DMS79 (cell line): ENCODE data around the gene TPGS1.

ENCODE experiments used
- DNase-seq: peaks from one replicate; lab custom pipeline; 2025; lab: John Stamatoyannopoulos, UW

Gene TPGS1, protein sequence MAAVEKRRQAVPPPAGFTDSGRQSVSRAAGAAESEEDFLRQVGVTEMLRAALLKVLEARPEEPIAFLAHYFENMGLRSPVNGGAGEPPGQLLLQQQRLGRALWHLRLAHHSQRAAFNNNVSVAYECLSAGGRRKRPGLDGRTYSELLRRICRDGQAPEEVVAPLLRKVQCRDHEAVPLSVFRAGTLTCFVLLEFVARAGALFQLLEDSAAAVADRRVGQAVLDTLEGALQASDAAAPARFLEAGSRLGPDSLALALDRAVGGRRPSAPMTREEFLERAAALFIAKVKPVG

DNA sequence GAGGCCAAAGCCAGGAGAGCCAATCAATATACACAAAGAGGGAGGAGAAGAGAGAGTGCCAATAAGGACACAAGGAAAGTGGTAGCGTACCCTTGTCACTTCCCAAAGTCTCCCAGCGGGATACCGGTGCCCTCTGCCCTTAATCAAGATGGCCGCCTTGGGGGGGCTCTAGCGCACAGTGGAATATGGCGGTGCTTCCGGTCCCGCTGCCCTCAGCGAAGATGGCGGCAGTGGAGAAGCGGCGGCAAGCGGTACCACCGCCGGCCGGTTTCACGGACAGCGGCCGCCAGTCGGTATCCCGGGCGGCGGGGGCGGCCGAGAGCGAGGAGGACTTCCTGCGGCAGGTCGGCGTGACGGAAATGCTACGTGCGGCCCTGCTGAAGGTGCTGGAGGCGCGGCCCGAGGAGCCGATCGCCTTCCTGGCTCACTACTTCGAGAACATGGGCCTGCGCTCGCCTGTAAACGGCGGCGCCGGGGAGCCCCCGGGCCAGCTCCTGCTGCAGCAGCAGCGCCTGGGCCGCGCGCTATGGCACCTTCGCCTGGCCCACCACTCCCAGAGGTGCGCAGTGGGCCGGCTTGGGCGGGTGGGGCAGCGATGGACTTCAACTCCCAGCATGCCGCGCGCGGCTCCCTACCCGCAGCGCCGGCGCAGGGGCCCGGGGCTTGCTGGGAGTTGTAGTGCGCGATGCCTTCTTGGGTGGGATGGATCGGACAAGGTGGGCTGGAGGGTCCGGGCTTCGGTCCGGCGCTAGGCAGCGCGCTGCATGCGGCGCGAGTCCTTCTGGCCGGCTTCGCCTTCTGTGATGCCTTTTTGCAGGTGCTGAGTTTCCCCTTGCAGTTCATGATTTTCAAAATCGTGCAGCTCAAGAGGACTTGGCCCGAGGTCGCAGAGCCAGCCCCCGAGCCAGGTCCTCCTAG is at the start of gene TPGS1:
Gene TPGS1, plus strand, starts transcription at position 212 of the 918 bp plus-strand sequence. Its CDS starts 10 bp downstream, at position 222.
- peak; percentile 55 for DNase-seq

DNA sequence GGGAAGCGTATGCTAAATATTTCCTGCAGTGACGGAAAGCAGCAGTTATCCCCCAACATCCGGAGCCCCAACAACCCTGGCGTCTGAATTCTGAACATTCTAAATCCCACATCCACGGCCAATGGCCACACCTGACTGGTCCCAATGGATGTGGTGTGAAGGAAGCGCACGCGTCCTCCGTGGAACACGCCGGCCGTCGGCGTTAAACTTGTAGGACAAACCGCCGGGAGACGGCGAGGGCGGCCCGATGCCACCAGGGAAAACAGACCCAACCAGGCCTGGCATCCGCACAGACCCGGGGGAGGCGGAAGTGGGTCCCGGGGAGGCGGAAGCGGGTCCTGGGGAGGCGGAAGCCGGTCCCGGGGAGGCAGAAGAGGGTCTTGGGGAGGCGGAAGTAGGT is 49.7 kb upstream of the TPGS1 start:
- no peak for DNase-seq

DNA sequence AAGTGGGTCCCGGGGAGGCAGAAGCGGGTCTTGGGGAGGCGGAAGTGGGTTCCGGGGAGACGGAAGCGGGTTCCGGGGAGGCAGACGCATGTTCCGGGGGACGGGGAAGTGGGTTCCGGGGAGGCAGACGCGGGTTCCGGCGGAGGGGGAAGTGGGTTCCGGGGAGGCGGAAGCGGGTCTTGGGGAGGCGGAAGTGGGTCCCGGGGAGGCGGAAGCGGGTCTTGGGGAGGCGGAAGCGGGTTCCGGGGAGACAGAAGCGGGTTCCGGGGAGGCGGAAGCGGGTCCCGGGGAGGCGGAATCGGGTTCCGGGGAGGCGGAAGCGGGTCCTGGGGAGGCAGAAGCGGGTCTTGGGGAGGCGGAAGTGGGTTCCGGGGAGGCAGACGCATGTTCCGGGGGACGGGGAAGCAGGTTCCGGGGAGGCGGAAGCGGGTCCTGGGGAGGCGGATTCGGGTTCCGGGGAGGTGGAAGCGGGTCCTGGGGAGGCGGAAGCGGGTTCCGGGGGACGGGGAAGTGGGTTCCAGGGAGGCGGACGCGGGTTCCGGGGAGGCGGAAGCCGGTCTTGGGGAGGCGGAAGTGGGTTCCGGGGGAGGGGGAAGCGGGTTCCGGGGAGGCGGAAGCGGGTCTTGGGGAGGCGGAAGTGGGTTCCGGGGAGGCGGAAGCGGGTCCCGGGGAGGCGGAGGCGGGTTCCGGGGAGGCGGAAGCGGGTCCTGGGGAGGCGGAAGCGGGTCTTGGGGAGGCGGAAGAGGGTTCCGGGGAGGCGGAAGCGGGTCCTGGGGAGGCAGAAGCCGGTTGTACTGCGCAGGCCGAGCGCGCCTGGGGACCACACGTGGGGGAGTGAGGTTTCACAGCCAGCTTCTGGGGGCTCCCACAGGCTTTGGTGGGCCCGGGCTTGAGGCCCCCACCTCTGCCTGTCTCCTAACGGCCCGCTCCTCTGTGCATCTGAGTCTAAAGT is 48.9 kb upstream of the TPGS1 start:
- DNase-seq = no peak

DNA sequence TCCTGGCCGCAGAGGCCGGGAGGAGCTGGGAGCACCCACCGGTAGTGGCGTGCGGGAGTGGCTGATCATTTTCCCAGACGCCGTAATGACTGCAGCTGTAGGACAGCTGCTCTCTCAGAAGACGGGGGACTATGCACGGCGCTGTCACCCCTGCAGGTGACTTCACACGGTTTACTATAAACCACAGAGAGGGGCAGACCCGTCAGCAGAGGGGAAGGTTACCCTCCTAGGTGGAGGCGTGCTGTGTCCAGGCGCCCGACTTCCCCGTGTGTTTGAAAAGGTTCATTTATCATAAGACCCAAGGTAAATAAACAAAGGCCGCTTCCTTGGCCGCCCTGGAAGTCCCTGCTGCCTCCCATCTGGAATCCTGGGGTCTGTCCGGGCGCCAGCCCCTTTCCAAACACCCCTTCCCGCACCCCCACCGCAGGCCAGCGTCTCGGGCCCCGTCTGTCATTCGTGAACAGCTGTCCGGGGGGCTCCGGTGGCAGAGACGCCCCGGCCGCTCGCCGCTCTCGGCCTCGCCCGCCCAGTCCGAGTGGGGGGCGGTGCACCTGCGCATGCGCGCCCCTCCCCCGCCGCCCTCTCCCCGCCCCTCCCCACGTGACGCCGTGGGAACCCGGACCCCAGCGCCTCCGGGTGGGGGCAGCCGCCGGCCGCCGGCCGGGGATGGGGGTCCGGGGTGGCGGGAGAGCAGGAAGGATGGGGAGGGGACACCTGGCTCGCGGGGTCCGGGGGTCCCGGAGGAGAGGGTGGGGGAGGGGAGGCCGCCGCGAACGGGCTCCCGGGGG is 47.4 kb upstream of the TPGS1 start:
- peak; percentile 36 for DNase-seq

DNA sequence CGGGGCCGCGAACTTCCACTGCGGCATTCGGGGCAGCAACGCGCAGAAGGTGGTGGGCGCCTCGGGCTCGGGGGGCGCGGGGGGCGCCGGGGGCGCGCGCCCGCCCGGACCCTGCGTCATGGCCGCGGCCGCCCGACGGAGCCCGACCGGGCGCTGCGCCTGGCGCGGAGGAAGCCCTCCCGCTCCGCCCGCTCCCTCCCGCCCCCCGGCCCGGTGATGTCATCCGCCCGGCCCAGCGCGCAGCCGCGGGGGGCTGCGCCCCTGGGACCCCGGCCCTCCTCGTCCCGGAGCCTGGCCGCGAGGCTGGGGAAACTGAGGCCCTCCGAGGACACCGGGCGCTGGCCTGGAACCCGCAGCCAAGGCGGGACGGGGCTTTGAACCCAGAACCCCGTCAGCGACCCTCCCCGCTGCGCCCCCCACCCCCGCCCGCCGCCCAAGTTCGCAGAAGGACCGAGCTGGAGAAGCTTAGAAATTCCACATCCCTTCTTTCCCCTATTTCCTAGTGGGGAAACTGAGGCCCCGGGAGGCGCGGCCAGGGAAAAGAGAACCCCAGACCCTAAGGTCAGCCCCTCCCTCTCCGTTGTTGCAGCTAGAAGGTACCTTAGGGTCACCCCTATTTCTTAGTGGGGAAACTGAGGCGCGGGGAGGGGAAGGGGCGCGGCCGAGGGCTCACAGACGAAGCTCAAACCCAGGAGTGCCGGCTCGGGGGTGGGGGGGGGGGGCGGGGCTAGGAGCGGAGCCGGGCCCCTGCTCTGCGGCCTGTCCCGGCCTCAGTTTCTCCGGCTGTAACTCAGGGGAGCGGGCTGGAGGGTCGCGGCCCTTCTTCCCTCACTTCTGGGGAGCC is 46.2 kb upstream of the TPGS1 start, which contains the start of gene SHC2:
Gene SHC2, minus strand, starts transcription at position 157 of the 844 bp plus-strand sequence. Its CDS starts 37 bp downstream, at position 120.
- DNase-seq = no peak

DNA sequence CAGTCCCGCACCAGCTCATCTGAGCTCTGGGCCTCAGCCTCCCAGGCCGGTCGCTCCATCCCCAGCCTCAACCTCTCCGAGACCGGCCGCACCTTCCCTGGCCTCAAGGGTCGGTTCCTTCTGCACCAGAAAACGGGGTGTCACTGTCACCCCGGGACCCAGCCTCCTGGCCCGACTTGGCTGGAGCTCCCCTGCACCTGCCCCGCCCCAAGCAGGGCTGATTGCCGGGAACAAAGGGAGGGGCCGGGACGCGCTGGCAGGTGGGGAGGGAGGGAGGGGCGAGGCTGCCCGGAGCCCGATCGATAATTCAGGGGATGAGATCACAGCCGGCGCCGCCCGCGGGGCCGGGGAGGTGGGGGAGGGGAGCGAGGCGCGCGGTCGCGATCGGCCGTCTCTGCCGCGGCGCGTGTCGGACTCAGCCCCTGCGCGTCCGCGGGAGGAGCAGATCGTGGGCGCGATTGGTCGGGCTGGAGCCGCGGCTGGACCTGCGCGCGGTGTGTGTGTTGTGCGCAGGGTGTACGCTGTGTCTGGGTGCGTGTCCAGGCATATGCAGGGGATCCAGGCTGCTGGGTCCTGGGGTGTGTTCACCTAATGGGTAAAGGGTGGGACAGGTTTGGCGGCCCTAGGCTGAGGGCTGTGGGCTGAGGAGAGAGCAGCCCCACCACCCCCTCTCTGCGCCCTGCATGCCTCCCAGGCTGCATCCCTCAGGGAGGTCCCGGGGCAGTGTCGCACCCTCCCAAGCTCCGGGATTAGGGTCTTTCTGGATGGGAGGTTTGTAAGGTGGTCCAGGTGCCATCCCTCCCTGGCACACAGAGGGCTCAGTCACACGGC is 45.4 kb upstream of the TPGS1 start:
- peak; percentile 48 for DNase-seq

DNA sequence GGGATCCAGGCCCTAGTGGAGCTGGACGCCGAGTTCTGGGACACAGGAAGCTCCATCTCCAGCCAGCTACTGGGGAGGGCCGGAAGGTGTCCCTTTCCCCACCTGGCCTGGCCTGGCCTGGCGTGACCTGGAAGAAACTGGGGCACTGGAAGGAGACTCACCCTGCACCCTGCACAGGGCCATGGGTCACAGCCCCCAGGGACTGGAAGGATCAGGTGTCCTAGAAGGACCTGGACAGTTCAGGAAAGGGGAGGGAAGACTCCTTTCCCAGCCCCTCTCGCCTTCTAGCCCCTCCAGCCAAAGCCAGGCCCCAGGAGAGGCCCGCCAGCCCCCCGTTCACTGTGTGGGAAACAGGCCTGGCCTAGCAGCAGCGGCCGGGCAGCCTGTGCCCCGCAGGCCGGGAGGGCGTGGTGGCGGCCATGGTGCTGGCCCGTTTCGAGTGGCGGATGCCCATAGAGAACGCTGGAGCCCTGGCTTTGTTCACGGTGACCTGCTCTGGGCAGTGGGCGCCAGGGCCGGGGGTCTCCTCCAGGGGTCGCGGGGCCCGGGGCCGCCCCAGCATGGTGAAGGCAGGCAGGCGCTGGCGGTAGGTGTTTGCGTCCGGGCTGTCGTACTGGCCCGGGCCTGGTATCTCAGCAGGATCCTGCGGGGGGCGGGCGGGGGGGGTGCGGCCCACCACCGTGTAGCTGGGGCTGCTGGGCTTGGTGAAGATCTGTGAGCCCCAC is 43.7 kb upstream of the TPGS1 start:
- no peak for DNase-seq

DNA sequence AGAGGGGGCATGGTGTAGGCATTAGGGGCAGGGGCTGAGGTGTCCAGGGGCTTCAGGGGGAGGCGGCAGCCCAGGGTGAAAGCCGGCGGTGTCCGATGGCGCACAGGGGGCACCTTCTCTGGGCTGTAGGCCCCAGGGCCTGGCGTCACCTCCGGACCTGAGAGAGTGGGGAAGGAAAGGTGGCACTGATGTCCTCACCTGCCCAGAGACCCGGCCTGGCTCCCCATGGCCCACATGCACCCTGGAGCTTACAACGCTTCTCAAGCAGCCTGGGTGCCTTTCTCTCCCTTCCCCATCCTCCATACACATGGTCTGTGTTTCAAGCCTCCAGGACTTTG is 43.1 kb upstream of the TPGS1 start:
- DNase-seq = no peak

DNA sequence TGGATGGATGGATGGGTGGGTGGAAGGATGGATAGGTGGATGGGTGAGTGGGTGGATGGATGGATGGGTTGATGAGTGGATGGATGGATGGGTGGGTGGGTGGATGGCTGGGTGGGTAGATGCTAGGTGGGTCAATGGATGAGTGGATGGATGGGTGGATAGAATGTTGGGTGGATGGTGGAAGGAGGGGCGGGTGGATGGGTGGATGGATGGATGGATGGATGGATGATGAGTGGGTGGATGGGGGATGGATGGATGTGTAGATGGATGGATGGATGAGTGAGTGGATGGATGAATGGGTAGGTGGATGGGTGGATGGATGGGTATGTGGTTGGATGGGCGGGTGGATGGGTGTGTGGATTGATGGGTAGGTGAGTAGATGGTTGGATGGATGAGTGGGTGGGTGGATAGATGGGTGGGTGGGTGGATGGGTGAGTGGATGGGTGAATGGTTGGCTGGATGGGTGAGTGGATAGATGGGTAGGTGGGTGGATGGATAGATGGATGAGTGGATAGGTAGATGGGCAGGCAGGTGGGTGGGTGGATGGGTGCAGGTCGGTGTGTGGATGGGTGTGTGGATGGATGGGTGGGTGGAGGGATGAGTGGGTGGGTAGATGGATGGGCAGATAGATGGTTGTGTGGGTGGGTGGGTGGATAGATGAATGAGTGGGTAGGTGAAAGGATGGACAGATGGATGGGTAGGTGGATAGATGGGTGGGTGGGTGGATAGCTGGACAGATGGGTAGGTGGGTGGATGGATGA is 42.1 kb upstream of the TPGS1 start:
- no peak for DNase-seq

DNA sequence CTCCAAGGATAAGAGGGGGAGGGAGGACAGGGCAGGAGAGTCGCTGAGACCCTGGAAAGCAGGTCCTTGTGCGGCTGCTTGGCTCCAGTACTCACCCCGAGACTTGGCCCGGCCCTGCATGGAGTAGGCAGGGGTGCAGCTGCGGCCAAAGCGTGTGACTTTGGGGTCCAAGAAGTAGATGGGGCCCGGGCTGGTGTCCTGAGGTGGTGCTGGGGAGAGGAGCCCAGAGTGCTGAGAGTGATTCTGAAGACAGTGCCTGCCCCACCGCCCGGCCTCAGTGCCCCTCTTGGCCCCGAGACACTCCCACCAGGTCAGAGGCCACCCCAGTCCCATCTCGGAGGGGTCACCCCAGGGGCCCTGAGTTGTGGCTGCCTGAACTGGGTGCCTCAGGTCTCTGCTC is 39.7 kb upstream of the TPGS1 start:
- no peak for DNase-seq

DNA sequence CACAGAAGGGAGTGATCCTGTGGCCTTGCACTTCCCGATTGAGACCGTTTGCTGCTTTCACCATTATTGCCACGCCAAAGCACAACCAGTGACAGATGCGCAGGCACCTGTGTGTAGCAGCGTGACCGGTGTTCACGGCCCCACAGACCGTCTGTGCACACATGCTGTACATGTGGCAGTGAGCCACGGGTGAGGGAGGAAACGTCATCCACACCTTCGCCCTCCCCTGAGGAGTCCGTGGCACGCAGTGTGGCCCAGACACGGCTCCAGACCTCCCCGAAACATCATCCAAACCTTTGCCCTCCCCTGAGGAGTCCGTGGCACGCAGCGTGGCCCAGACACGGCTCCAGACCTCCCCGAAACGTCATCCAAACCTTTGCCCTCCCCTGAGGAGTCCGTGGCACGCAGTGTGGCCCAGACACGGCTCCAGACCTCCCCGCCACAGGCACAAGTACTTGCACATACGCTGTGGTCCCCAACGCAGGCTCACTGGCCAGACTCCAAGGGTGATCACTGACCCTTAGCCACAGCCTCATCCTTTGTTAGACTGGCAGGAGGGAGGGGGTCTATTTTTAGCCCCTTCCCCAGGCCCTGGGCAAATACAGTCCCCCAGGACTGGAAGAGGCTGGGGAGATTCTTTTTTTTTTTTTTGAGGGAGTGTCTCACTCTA is 38.6 kb upstream of the TPGS1 start:
- no peak for DNase-seq

DNA sequence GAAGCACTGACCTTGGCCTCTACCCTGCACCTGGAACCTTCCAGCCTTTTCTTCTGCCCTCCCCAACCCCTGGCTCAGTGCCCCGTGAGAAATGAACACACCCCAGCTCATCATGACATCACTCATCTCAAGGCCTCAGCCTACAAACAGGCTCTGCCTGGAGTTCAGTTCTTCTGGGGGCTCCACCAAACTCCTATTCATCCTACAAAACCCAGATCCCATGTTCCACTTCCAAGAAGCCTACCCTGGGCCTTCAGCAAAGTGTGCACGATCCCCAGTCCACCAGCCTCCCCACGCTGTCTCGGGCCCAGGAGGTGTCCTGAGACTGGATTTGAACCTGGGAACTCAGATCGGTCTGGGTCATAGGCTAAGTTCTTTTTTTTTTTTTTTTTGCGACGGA is 37.5 kb upstream of the TPGS1 start:
- no peak for DNase-seq

DNA sequence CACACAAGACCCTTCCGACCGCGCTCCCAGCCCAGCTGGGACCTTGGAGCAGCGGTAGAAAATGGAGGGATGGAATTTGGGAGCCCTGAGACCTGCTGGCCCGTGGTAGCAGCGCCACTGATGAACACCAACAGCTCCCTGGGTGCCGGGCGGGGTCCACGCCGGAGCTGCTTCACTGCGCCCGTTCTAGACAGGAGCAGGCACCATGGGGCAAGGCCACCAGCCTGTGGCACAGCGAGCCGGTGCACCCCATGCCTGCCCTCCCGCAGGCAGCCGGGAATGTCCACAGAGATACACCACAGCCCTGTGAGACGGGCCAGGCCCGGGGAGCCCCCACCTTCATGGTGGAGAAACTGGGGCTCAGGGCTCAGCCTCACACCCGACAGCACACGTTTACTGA is 36.6 kb upstream of the TPGS1 start:
- no peak for DNase-seq

DNA sequence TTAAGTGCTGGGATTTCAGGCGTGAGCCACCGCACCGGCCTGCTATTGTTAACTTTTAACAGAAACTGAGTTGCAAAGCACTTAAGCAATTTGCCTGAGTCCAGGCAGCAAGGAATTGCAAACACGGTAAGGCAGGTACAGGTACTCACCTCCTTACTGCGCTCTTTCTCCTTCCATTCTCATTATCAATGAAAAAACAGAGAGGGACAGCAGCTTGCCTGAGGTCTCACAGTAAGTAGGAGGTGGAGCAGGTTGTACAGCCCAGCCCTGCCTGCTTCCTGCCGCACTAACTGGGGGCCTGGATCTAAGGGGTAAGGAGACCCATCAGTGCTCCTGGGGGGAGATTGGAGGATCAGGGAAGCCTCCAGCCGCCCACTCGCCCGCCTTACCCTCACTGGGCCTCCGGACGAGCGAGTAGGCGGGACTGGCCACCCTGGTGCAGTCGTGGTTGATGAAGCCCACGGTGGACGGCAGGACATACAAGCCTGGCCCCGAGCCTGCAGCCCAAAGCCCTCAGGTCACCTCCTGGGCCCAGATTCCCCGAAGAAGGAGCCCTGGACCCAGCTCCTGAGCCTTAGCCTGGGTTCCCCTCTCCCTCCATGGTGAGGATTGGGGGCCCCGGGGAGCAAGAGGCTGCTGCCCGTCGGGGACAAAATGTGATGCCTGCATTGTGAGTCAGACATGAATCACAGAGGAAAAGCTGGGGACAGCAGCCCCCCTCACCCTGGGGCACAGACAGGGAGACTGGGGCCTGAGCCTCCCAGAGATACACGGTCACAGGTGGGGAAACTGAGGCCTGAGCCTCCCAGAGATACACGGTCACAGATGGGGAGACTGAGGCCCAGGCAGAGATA is 35.1 kb upstream of the TPGS1 start:
- DNase-seq = no peak

DNA sequence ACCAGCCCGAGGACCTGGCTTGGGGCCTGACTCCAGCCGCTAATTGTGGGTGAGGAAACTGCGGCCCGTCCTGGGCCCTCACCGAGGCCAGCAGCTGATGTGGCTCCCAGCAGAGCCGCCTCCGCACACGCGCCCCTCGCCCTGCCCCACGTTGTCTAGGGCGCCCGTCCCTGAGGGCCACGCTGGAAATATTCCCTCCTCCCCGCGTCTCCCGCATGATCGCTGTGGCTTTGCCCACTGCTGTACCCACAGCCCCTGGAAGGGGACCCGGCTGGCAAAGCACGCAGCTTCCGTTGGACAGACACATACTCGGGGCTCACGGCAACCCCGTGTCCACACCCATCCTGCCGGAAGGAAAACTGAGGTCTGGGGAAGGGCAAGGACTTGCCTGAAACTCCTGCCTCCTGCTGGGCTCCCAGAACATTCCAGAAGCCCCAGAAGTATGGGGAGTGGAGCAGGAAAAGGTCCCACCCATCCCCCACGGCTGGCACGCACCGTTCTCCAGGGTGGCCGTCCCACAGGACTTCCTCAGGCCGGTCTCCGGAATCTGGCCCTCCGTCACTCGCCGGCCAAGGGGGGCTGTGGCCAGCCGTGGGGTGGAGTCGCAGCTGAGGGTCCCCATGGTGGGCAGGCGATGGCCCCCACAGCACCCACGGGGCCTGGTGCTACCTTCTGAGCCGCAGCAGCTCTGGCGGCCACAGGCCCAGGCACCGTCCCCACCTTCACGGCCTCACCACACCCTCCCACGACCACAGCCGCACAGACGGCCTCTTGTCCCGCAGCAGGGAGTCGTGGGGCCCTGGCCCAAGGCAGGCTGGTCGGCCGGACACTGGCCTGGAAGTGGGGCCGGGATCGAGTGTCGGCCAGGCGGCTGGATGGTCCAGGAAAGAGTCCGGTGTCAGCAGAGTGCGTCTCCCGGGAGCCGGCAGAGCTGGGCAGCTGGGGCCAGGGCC is 32.9 kb upstream of the TPGS1 start:
- no peak for DNase-seq
